ENCODE results near the gene STOML2.

Gene STOML2

DNA sequence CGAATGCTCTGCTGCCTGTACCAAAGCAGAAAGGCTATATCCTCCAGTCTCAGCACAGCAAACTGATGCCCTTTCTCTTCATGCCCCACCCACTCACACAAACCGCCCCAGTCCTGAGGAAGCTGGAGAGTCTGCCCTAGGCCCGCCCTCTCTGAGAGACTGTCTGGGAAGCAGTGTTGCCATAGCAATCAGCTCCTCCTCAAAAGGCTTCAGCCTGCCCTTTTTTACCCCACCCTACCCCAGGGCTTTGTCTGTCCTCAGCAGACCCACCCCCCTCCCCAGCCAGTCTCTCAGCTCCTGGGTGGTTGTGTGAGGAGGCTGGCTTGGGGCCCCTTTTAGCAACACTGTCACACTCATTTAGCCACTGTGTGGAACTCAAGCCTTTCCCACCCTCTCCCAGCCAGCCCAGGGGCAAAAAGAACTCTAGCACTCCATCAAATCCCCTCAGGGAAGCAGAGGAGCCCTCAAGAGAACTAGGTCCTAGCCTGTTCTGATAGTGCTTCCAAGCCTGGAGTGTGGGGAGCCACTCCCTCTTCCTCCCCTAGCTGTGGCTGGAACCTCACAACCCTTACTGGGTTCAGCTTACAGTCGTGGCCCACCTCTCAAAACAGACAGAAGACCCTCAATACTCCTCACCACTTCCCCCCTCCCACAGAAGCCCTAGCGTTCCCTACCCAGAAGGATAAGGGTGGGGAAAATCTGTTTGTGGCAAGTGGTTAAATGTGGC is 11.3 kb upstream of the STOML2 start:
- peak; percentile 88 for DNase-seq
- Histone ChIP-seq H3K4me1 (peaks cover 16% of the 10 kb centered on the region), H3K27me3 (no peaks in the 10 kb centered on the region), H3K36me3 (no peaks in the 10 kb centered on the region), H3K4me3 (ENCODE audit: low read depth, low read length) (peak overlapping the region; percentile 68), H3K9me3 (no peaks in the 10 kb centered on the region)
- TF ChIP-seq, protein P1, sequence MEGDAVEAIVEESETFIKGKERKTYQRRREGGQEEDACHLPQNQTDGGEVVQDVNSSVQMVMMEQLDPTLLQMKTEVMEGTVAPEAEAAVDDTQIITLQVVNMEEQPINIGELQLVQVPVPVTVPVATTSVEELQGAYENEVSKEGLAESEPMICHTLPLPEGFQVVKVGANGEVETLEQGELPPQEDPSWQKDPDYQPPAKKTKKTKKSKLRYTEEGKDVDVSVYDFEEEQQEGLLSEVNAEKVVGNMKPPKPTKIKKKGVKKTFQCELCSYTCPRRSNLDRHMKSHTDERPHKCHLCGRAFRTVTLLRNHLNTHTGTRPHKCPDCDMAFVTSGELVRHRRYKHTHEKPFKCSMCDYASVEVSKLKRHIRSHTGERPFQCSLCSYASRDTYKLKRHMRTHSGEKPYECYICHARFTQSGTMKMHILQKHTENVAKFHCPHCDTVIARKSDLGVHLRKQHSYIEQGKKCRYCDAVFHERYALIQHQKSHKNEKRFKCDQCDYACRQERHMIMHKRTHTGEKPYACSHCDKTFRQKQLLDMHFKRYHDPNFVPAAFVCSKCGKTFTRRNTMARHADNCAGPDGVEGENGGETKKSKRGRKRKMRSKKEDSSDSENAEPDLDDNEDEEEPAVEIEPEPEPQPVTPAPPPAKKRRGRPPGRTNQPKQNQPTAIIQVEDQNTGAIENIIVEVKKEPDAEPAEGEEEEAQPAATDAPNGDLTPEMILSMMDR (IDR thresholded peaks at IDR 0.05; ENCODE audit: low read depth, low read length): no peak

DNA sequence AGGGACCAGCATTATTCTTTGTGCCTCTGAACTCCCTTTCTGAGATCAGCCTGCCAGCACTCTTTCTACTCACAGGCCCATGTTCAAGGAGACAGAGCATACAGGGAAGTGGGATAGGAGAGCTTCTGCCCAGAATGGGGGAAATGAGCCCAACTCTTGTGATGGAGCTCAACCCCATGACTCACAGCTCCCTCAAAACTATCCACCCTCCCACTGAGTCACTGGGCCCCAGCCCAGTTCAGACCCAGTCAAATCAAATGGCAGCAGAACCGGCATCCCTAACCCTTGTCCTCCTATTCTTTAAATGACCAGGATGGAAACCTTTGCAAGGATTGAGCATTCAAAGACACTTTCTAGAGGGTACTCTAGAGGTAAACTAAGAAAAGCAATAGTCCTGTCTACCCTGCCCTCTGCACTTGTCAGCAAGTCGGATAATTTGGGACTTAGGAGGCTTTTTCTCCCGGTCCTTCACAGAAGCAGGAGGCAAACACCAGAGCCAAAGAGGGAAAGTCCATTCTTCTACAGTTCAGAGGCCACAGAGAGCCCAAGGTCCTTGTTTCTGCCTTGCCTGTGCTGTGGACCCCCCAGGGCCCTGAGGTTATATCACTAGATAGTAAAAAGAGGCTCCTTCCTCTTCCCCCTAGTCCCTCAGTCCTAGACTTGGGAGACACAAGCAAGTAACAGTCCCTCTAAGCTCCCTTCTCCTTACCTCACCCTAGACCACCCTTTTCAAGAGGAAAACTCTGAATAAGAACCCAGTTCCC is 9.5 kb upstream of the STOML2 start:
- no peak overlapping the region for H3K4me3 ChIP-seq (ENCODE audit: low read depth, low read length)

DNA sequence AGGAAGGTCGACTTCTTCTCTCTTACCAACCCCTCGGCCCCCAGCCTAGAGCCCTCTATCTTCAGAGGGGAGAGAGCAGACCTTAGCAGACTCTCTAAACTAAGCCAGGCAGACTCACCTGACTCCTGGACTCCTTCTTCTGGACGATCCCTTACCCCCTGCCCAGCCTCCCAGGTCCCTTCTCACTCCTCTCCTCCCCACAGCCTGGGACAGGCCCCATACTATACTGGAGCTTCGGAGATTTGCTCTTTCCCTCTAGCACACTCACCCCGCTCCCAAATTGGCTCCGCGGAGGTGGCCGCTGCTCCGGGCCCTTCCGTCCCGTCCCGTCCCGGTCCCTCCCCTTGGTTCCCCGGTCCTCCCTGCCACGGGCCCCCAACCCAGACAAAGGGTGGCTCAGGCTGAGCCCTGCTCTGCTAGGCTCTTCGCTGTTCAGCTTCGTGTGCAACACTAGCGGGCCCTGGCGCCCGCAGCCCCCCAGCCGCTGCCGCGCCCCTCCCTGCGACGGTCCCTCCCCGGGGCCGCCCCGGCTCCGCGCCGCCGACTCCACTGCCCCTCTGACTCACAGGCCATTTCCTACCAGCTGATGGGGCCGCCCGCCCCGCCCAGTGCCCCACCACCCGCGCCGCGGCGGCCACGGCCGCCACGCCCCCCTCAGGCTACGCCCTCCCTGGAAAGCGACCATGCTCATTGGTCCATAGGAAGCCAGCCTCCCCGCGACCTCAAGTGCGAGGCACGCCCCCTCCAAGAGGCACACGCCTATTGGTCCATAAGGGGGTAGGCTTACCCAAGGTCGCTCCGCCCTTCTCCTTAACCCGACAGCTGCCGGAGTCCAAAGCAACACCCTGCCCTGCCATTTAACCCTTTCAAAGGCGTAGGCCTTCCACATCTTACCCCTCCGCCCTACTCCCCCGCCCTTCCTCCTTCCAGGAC is 8.3 kb upstream of the STOML2 start:
- TF ChIP-seq, protein P1 (IDR thresholded peaks at IDR 0.05; ENCODE audit: low read depth, low read length): no peak
- Histone ChIP-seq H3K36me3 (no peaks in the 10 kb centered on the region), H3K4me1 (peaks cover 16% of the 10 kb centered on the region), H3K4me3 (ENCODE audit: low read depth, low read length) (peak overlapping the region; percentile 64), H3K27me3 (no peaks in the 10 kb centered on the region), H3K9me3 (no peaks in the 10 kb centered on the region)
- DNase-seq: peak; percentile 98

More for the DNA sequence above, 9.5 kb upstream of the STOML2 start:
- DNase-seq: no peak
- Histone ChIP-seq H3K27me3 (no peaks in the 10 kb centered on the region), H3K36me3 (no peaks in the 10 kb centered on the region), H3K9me3 (no peaks in the 10 kb centered on the region), H3K4me1 (peaks cover 16% of the 10 kb centered on the region)
- TF ChIP-seq, protein P1 (IDR thresholded peaks at IDR 0.05; ENCODE audit: low read depth, low read length): no peak

DNA sequence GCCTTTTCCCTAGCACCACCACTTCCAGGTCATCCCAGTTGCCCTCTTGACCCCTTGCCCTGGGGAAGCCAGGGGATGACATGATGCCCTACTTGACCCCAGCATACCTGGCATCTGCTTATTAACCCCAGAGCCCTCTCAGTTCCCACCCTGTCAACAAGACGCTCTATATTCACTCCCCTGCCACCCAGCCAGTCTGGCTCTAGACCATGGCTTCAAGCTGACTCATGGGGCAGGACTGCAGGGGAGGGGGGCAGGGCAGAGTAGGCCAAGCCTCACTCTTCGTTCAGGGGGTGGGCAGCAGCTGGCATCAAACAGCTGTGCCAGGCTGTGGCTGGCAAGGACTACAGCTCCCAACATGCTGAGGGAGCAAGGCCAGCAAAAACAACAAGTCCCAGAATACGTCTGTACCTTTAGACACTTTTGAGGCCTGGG is 7.4 kb upstream of the STOML2 start:
- H3K4me3 ChIP-seq (ENCODE audit: low read depth, low read length): no peak overlapping the region
- no peak for DNase-seq
- H3K4me1 ChIP-seq: peaks cover 16% of the 10 kb centered on the region

DNA sequence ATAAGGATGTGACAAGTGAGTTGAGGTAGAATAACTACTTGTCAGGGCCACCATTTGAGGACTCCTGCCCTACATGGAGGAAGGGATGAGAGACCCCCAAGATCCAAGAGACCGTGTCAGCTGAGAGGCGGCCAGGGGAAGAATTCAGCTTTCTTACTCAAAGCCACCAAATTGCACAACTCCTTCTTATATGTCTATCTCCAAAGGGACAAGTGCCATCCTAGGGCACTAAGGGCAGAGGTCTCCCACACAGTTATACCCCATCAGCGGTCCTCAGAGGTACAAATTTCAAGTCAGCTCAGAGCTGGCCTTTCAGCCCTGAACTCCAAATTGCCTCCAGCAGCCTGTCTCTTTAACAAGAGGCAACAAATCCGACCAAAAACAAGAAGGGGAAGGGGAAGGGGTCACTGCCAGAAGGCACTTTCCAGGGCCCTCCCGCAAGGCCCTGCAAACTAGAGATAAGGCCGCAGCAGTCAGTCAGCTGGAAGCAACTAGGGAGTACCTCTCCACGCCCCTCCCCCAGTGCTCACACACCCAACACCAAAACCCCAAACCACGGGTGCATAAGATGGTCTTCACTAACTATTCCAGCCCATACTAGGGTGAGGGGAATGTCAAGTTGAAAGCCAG is 6.1 kb upstream of the STOML2 start:
- Histone ChIP-seq H3K27me3 (no peaks in the 10 kb centered on the region), H3K36me3 (no peaks in the 10 kb centered on the region), H3K9me3 (no peaks in the 10 kb centered on the region), H3K4me1 (peaks cover 8% of the 10 kb centered on the region), H3K4me3 (ENCODE audit: low read depth, low read length) (no peak overlapping the region)
- DNase-seq: no peak
- TF ChIP-seq, protein P1 (IDR thresholded peaks at IDR 0.05; ENCODE audit: low read depth, low read length): no peak

More for the DNA sequence above, 7.4 kb upstream of the STOML2 start:
- Histone ChIP-seq H3K27me3 (no peaks in the 10 kb centered on the region), H3K9me3 (no peaks in the 10 kb centered on the region), H3K36me3 (no peaks in the 10 kb centered on the region)
- TF ChIP-seq, protein P1 (IDR thresholded peaks at IDR 0.05; ENCODE audit: low read depth, low read length): no peak

All from BE2C (cell line).